GM21737 (cell line): ENCODE results near the gene DLG5.

Experiments used
- ATAC-seq: cut with Tn5 transposase; IDR thresholded peaks from one replicate; pipeline ENCODE4 v1.9.1; 2021; ENCODE audit warnings: mild to moderate bottlenecking, moderate library complexity; ENCODE audit not compliant: unreplicated experiment

DLG5 gene

DNA sequence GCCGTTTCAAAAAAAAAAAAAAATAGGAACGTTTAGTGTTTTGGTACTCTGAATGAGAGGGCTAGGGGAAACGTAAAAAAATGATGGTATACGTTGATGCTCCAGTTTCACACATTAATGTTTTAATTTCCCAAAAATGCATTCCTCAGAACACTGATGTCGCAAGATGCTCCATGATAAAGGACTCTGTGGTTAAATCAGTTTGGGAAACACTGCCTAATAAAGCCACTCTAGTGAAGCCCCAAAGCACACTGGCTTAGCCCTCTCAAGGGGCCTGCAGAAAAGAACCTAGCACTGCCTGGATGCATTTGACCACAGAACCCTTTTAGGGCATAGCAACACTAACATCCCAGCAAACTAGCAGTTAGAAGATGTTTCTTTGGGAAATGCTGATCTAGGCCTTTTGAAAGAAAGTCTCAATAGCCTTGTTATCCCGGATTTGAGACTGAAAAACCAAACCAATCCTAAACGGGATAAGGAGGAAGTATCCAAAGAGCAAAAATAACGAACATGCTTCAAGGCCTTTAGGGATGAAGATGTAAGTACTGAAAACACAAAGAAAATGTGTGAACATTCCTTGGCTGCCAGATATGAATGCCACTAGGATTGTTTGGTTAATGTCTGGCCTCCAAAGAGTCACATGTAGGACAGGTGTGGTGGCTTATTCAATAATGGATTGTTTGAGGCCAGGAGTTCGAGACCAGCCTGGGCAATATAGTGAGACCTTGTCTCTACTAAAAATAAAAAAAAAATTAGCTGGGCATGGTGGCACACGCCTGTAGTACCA is 11.0 kb downstream of the DLG5 start:
- ATAC-seq, result no peak

DNA sequence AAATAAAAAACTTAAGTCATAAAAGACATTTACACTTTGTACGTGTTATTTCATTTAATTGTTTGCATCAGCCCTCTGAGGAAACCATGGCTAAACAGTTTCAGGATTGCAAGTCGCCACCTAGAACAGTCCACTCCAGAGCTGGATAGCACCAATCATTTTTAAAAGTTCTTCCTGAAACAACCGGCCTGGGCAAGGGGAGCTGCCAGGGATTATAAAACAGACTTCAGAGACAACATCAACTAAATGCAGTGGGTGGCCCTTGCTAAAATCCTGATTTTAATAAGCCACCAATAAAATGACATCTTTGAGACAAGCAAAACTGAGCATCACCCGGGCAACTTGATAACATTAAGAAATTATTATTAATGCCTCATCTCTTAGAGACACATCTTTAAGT is 13.5 kb downstream of the DLG5 start:
- no peak for ATAC-seq

DNA sequence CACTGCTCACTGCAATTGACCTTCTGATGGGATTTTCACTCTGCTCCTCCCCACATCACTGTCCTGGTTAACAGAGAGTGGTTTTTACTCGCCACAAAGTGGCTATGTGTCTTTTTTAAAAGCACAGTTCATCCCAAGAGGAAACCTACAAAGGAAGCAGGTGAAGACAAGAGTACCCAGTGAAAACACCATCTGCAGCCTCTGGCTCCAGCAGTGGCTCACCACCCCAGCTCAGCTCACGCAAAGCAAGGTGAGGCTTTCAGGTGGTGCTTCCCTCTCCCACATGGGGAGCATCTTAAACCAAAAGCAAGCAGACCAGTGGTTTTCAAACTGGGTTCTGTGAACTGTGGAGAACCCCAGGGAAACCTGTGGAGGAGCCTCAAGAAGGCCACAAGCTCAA is 14.0 kb downstream of the DLG5 start:
- no peak for ATAC-seq

DNA sequence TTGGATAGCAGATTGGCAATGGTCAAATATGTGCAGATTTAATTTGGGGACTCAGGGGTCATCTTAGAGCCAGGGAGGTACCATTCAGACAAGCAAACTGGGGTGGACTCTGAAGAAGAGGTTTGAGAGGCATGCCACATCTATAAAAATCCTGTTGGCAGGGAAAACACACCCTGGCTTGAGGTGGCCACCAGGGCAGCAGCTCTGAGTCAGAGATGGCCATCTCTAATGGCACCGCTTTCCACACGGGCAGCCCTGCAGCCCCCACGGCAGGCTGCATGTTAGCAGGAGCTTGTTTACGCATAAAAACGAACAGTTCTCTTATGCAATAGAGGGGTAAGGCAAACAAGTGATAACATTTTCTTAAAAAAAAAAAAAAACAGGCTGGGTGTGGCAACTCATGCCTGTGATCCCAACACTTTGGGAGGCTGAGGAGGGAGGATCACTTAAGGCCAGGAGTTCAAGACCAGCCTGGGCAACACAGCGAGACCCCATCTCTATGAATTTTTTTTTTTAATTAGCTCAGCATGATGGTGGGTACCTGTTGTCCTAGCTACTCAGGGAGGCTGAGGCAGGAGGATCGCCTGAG is 14.9 kb downstream of the DLG5 start:
- no peak for ATAC-seq

DNA sequence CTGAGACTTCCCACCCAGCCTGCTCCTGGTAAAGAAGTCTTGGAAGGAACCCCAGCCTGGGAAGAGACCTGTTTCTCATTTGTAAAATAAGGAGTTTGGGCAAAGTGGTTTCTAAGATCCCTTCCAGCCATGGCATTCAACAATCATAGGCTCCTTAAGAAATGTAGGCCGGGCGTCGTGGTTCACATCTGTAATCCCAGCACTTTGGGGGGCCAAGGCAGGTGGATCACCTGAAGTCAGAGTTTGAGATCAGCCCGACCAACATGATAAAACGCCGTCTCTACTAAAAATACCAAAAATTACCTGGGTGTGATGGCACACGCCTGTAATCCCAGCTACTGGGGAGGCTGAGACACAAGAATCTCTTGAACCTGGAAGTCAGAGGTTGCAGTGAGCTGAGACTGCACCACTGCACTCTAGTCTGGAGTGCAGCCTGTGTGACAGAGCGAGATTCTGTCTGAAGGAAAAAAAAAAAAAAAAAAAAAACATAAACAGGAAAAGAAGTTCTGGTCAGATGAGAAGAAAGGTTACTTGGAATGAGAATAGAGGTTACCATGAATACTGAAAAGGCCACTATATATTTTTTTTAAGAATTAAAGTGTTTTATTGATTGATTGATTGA is 15.9 kb downstream of the DLG5 start:
- no peak for ATAC-seq

DNA sequence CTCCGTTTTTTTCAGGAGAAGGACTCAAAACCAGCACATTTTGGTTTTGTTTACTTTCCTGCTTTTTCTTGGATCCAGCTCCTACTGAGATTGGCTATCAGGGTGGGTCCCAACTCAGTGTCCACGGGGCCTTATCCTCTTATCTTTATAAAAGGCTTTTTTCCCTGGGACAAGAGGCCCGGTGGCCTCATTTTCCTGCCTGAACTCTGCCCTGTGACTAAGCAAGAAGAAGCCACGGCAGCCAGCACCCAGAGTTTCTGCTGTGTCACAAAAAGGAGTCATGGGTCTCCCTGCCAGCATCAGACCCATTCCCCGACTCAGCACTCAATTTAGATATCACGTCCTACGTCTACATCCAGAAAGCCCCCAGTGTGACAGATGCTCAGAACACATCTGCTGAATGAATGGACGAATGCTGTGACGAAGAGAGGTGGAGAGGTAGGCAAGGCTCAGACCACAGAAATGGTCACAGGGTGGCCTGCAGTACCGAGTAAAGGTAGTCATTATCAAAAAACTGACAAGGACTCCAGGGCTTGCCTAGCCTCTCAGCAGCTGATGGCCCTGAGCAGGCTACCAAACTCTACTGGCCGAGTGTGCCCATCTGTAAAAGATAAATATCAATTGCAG is 16.7 kb downstream of the DLG5 start:
- ATAC-seq, result no peak

DNA sequence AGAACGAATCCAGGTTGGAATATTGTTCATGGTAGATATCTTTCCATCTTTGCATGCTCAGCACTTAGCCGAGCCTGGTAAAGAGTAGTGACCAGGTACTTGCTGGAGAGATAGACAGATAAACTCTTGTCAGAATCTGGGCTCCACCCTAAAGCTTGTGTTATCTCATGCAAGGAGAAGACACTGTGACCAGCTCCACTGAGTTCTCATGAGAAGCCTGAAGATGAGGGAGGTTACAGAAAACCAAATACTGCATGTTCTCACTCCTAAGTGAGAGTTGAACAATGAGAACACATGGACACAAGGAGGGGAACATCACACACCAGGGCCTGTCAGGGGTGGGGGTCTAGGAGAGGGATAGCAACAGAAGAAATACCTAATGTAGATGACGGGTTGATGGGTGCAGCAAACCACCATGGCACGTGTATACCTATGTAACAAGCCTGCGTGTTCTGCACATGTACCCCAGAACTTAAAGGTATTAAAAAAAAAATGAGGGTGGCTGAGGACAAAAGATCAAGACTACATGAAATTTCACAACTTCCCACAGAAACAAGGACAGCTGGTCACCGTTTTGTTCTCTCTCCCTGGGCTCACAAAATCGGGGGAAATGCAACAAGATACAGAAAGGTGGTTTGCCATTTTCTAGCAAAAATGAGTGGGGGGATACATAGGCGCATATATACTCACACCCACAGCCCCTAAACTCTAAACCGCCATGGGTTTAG is 17.4 kb downstream of the DLG5 start:
- no peak for ATAC-seq

DNA sequence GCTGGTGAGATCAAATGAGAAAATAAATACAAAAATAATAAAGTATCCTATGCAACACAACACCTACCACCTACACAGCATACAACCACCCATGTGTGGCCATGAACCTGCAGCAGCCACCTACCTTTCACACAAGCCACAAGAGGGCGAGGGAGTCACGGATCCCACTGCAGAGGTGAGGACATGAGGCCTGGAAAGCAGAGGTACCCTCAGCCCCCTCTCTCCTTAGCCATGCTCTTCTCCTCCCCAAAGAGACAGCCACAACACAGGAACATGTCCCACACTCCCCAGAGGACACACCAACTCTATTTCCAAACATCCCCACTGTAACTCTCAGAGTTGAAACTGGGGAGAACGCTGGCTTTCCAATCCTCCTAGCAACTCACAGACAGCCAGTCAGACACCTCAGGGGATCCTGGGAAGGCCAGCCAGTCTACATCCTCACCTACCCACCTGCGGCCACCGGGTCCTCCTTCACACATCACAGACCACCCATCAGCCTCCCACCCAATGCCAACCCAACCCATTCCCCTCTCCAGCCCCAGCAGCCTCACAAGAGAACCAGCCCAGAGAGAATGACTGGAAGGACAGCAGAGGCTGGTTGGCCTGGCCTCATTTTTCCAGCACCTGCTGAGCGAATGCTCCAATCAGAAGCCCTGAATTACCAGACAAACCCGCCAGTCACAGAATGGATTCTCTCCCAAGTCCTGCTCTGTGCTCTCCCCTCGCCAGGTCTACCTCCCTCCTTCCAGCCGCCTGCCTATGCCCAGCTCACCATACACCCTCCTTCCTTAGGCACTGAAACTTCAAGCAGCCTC is 18.4 kb downstream of the DLG5 start:
- no peak for ATAC-seq

DNA sequence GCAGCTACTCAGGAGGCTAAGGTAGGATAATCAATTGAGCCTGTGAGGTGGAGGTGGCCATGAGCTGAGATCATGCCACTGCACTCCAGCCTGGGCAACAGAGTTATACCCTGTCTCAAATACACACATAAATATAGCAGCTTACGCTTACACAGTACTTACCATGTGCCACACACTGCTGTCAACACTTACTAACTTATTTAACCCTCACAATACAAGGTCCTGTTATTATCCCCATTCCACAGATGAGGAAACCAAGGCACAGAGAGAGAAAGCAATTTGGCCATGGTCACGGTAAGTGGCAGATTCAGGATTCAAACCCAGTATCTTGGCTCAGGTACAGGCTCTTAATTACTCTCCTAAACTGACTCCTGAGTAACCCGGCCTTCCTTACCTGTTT is 19.1 kb downstream of the DLG5 start:
- ATAC-seq, result no peak

DNA sequence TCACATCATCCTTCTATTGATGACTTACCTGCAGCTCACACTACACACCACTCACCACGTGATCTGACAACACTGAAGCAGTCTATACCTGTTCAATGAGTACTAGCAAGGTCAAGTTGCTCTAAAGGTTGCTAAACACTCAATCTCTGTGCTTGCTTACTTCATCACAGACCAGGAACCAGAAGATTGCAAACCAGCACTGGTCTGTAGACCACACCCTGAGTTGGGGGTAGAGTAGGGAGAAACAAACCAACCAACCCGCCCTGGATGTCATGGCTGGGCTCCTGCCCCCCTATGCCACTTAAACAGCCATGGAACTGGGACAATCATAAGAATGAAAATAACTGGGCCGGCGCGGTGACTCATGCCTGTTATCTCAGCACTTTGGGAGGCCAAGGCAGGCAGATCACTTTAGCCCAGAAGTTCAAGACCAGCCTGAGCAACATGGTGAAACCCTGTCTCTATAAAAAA is 19.6 kb downstream of the DLG5 start:
- ATAC-seq, result no peak

DNA sequence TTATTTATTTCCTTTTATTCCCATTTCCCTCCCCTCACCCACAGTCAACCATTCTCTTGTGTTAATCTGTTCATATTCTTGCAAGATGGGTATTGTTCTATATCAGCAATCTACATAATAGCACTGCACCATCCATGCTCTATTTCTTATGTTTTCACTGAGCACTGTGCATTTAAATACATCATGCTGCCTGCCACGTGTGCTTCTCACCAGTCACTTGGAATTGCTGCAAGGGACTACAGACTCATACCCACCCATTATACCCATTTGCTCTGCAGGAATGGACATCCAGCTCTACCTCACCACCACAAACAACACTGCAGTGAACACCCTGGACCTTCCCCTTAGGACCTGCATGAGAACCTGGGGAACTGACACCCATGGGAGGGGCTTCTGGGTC is 20.8 kb downstream of the DLG5 start:
- ATAC-seq, result no peak

DNA sequence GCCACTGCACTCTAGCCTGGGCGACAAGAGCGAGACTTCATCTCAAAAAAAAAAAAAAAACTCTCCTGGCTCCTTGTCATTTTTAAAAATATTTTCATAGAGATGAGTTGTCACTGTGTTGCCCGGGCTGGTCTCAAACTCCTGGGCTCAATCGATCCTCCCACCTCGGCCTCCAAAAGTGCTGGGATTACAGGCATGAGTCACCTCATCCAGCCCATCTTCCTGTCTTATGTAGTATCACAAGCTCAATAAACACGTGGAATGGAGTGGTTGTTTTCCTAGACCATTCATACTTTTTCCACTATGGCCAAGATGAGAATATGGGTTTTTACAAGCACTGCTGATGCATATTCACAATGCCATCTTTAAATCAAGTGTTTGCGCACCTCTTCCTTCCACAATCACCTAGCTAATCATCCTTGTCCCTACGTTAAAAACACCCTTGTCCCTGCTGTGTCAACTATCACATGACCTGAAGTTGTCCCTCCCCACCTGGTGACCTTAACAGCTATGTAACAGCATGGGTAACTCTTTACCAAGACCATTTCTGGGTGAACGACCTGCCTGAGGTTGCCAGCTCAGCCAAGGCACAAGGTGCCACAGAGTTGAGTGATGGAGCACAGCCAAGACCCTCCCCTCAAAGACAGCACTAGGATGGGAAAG is 21.3 kb downstream of the DLG5 start:
- no peak for ATAC-seq

DNA sequence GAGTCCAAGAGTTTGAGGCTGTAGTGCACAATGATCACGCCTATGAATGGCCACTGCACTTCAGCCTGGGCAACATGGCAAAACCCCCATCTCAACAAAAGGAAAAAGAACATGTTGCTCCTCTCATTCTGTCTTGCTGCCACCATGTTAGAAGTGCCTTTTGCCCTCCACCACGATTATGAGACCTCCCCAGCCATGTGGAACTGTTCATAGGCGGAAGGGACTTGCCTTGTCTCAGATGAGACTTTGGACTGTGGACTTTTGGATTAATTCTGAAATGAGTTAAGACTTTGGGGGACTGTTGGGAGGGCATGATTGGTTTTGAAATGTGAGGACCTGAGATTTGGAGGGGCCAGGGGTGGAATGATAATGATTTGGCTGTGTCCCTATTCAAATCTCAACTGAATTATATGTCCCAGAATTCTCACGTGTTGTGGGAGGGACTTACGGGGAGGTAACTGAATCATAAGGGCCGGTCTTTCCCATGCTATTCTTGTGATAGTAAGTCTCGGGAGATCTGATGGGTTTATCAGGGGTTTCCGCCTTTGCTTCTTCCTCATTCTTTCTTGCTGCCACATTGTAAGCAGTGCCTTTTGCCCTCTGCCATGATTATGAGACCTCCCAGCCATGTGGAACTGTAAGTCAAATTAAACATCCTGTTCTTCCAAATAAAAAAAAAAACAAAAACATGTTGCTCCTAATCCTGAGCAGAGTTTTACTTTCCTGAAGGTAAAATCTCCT is 22.3 kb downstream of the DLG5 start:
- no peak for ATAC-seq

DNA sequence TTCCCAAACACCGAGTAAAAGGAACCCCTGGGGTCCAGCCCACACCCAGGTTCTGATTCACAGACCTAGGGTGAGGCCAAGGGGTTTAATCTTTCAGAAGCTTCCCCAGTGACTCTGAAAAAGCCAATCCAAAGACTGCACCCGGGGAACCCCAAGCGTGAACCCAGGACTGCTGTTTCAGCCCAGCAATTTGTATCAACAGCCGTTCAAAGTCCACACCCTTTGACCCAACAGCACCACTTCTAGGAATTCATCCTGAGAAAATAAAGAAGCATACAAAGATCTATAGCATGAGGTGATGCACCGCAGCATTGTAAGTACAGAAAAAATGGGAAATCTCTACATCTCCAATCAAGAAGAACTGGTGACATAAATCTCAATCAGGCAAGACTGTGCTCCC is 24.4 kb downstream of the DLG5 start:
- ATAC-seq, result no peak

DNA sequence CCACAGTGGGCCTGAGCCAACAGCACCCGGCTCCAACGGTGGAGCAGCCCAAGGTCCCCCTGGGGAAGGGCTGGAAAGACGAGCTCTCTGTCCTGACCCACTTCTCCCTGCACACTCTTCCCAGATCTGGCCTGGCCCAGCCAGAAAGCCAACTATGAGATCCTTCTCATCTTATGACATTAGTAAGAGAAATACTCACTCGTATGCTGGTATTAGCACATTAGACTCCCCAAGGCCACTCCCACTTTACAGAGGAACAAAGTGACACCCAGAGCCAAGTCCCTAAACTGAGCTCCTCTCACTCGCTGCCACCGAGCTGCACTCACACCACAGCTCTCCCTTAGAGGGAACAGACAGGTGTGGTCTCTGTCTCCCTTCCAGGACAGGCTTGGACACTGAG is 24.8 kb downstream of the DLG5 start:
- no peak for ATAC-seq

DNA sequence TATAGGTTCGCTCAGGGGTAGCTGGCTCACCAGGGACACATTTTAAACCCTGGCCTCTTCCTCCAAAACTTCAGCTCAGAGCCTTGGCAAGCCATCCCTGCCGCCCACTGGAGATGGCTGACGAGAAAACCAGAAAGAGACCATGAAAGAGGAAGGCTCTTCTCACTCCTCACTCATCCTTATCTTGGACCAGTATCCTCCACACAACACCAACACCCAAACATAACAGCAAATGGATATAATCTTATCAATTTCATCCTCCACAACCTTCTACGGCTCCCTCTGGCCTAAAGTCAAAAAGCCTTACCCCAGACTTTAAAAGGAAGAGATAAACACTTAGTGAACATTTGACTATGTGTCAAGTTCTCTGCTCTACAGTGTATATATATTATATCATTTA is 26.9 kb downstream of the DLG5 start:
- no peak for ATAC-seq

DNA sequence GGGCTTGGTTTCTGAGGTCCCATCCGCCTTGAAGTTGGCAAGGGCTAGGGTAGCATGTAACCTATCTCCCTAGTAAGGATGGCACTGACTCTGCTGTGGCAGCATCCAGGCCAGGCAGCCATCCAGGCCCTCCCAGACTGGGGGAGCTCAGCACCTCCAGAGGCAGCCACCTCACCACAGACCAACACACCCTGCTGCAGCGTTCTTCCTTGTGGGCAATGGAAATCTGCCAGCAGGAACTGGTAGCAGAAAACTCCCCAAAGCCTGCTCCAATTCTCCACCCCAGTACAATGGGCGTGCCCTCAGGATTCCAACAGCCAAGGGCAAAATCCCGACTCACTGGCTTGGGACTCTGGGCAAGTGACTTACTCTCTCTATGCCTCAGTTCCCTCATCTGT is 27.5 kb downstream of the DLG5 start:
- ATAC-seq, result no peak

DNA sequence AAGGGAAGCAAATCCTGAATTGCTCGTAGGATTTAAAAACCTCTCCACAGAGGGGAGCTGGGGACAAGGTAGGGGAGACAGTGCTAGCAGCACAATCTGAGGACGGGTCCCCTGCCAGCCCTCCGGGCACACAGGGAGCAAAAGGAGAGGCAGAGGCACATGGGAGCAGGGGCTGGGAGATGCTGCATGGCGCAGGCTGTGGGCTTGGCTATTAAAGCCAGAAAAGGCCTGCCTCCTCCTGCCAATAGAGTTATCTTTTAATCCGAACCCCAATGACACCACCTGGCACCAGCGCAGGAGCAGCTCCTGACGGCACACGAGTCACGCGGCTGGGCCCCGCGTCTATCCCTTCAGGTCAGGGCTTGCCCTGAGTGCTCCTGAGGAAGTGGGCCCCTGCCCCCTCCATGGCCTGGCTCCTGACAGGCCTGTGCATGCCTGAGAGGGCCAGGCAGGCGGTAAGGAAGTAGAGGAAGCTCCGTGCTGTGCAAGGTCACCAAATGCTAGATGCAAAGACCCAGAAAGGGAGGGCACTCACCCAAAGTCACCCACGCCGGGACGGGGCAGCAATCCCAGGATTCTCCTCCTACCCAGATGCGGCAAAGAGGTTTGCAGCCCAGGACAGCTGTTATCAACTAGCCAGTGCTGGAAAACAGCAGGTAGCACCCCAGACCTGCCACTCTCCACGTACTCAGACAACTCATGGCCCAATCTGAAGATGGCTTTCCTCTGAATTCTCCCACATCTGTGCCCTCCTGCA is 28.1 kb downstream of the DLG5 start:
- ATAC-seq, result no peak
